Skin epidermis (tissue), 12 donors: ENCODE measurements around the gene SIAH2.

ENCODE experiments used
- H3K27ac ChIP-seq, 21 experiments: fragments of 200-600 bp; sonication (generic) in 11 of 21; one replicate each; pipeline ENCODE4 v1.5.0; 2020; ENCODE audit warnings: mild to moderate bottlenecking in 3 of 21, inconsistent platforms in 2 of 21, moderate library complexity in 2 of 21
- H3K4me3 ChIP-seq, 7 experiments: fragments of 200-600 bp; sonication (generic) in 2 of 7; one replicate each; pipeline ENCODE4 v1.5.0; 2020; ENCODE audit warnings: inconsistent platforms in 2 of 7, mild to moderate bottlenecking in 2 of 7, moderate library complexity in 1 of 7

The SIAH2 gene

DNA sequence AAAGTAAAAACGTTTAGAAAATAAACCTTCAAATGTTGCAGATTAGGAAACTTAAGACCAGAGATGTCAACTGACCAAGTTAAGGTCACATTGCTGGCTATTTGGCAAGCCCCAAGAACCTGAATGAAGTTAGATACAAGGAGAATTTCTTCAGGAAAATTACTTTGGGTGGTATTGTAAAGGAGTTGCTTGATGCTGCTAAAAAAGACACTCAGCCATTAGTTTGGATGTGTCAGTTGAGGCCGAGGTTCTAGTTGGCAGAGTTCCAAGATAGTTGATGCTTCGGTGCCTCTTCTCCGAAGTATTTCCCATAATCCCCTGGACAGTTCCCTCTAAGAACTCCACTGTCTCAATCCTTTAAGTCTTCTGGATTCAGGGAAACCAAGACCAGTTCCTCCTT is 24.3 kb downstream of the SIAH2 start:
- Histone ChIP-seq H3K27ac (peak overlapping the region in 1 of 21 experiments; percentile 12), H3K4me3 (no peak overlapping the region)

DNA sequence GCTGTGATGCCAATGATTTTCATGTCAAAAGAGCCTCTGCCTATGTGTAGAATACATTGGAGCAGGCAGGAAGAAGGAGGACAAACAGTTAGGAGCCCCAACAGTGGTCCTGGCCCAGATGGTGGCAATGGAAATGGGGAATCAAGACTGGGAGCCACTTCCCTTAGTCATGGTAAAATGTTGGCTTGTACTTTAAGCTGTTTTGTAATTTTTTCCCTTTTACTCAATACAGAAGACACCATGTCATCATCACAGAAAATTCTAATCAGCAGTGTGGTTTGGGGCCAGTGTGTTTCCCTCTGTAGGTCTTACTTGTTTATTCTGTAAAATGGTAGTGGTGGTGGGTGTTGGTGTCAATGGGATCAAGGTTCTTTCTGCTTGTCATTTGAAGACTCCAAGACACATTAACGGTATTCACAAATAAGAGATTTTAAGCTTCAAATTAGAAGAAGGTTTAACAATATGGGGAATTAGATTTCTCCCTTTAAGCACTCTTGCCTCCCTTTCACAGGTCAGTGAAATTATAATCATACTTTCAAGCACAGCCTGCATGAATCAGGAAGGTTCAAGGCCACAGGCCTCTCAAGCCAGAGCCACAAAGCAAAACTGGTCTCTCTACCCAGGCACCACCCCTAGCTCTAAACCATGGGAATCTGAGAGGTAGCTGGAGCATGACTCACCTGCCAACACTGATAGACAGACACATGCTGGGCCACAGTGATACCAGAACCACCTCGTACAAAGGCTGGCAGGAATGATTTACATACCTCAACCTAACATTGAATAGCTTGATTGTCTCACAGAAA is 24.9 kb downstream of the SIAH2 start:
- Histone ChIP-seq H3K4me3 (no peak overlapping the region), H3K27ac (peak overlapping the region in 1 of 21 experiments; percentile 12)

DNA sequence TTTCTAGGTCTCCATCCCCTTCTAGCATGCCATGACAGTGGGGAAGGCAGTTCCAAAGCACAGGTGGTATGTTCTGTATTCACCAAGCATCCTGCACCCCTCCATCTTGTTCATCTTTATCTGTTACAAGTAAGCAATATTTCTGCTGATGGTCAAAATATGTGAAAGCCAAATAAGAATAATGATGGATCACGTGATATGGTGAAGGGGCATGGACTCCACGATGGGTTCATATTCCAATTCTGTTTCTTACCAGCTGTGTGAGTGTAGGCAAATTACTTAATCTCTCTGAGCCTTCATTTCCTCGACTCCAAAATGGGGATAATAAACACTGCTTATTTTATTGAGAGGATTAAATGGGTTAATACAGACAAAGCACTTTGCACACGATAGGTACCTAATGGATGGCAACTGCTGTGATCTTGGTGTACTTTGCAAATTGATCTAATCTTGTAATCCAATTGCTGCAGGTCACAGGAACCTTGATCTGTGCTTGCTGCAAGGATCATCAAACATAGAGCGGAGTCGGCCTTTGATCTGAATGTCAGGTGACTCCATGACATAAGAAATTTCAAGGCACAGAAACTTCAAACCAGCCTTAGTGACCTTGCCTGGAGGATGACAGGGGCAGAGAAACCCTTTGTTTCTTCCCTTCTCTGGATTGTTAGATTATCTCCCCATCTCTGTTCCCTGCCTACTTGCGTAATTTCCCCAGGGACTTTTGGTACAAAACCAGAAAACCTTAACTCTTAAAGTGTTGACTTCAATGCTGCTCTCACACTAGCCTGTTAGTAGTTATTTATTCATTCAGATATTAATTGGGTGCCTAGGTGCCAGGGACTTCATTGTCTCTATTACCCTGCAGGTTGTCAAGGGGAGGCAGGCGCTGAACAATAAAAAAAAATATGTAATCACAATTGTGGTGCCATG is 25.8 kb downstream of the SIAH2 start:
- Histone ChIP-seq H3K4me3 (no peak overlapping the region), H3K27ac (no peak overlapping the region)

DNA sequence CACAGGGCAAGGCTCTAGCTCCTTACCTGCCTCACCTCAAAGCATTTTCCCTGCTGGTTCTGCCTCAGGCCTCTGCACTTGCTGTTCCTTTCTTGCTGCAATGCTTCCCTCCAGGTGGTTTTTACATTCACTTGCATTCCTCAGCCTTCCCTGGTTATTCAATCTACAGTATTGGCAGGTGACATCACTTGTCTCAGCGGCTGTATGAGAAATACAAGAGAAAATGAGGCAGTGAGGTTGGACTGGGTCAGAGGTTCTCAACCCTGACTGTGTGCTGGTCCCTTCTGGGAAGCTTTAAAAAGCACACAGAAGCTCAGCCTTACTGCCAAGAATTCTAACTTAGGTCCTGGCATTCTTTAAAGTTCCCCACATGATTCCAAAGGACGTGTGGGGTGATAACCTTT is 26.7 kb downstream of the SIAH2 start:
- H3K4me3 ChIP-seq: no peak overlapping the region
- no peak overlapping the region for H3K27ac ChIP-seq

DNA sequence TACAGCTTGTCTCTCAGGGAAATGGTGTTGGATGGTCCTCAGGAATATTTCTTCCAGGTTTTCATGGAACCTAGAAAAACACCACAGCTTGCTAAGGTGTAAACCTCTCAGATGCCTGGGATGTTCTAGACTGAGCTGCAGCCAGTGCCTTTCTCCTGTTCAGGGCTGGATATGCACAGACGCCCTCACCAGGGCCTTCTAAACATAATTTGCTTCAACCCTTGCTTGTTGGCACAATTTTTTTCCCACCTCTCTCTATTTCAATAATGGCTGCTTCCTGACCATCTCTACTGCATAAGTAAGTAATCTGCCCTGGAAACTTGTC is 28.2 kb downstream of the SIAH2 start:
- Histone ChIP-seq H3K4me3 (no peak overlapping the region), H3K27ac (no peak overlapping the region)

DNA sequence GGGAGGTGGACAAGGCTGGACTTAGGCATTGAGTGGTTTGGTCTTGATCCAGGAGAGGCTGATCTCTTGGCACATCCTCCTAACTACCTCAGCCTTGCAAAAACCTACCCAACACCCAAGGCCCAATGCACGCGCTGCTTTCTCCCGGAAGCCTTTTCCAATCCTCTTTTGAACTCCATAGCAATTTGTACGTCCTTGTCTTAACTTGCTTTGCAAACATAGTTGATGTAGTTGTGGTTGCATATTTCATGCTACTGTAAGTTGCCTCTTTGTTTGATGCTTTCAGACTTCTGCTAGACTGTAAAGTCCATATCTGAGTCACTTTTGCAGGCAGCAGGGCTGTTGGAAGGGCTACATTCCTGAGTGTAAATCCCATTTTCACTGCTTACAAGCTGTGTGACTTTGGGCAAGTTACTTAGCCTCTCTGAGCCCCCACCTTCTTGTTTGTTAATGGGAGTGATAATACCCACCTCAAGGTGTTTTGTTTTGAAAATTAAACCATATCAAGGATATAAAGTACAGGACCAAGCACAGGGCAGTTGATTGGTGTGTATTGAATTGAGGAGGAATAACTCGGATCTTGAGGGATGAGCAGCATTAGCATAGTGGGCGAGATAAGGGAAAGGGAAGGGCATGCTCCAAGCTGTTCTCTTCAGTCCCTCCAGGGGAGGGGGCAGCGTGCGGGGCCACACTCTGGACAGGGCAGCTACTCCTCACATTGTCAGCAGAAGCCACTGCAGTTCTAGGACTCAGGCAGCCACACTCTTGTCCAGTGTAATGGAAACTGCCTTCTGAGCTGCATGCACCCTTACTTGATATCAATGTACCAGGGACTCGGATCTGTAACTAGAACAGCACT is 28.8 kb downstream of the SIAH2 start:
- no peak overlapping the region for H3K4me3 ChIP-seq
- H3K27ac ChIP-seq: peak overlapping the region in 1 of 21 experiments; percentile 29

DNA sequence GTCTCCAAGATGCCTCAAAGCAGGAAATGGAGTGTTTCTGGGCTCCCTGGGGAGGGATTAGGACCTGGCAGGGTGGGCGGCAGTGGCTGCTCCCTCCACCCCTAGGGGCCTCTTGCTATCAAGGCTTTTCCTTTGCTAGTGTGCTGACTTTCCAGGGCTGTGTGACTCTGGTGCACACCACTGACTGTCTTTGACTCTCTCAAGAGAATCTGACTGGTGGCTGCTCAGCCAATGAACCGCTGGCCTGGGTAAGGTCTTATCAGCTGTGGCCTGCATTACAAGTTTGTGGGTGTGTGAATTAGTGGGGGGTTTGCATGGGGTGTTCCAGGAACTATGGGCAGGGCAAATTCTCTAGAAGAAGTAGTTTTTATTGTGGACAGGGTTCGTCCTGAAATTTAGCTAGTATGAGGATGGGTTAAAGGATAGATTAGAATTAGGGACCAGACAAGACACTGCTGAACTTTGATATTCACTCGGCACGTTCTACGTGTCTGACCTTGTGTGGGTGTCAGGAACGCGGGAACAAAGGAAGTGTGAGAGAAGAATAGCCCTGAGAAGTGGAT is 29.5 kb downstream of the SIAH2 start:
- Histone ChIP-seq H3K4me3 (no peak overlapping the region), H3K27ac (peak overlapping the region in 1 of 21 experiments; percentile 29)

DNA sequence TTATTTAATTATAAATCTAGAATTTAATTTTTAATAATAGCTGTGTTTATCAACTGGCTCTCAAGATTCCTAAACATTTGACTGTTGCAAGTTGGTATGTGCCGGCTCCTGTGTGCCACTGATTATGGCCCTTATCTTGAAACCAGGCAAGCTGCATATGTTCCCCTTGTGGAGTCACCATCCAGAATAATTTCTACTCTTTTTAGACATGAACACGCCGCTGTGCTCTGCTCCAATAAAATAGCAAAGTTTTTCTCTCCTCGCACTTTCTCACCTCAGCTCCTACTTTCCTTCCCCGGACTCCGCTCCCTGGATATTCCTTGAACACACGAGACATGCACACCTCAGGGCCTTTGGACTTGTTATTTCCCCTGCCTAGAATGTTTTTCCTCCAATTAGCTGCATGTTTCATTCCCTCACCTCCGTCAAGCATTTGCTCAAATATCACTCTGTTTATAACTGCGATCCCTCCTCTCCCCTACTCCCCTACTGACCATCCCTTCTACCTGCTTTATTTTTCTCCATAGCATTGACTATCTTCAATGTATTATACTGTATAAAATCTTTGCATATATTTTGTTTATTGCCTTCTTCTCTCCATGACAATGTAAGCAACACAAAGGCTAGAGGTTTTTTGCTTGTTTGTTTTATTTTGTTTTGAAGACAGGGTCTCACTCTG is 33.1 kb downstream of the SIAH2 start:
- no peak overlapping the region for H3K27ac ChIP-seq

DNA sequence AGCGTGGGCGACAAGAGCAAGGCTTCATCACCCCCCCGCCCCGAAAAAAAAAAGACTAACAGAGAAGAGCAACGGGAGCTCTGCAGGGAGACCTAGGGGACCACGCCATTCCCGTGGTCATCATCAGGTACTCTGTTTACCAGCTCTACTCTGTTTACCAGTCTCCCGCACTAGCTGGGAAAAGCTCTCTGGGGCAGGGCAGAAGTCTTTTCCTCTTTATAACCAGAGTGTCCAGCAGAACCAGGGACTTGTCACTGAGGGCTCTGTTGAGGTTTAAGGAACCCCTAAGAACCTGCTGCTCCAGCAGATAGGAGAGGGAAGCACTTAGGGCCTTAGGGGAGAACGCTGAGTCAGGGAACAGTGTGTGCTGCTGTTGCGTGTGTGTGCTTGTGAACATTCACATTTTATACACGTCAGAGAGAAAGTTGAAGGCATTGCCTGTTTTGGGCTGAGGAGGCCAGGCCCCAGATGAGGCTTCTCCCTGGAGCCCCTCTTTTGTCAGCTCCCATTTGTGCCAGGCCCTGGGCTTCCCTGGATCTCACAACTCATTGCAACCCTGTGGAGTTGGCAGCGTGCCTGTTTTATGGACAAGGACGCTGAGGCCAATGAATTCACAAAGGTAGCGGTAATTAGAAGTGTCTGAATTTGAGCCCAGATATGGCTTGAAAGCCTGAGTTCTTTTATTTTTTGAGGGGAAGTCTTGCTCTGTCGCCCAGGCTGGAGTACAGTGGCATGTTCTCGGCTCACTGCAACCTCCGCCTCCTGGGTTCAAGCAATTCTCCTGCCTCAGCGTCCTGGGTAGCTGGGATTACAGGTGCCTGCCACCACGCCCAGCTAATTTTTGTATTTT is 35.1 kb downstream of the SIAH2 start:
- Histone ChIP-seq H3K27ac (peak overlapping the region in 4 of 21 experiments; percentile 19 to 61 (median 36)), H3K4me3 (no peak overlapping the region)

More for the DNA sequence above, 33.1 kb downstream of the SIAH2 start:
- H3K4me3 ChIP-seq: no peak overlapping the region

DNA sequence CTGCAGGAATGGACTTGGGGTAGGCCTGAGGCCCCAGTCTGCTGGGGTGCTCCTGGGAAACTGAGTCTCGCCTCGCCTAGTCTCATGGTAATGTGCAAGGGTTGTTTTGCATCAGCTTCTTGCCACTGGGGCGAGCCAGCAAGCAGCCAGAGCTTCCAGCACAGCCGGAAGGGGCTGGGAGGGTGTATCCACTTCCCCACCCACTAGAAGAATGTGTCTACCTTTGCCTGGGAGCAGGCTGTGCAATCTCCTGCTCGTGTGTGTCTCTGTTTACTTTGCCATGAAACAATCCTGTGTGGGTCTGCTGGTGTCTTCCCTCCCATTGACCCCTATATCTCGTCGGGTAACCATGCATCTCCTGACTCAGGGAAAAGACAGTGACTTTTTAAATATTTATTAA is 37.4 kb downstream of the SIAH2 start:
- Histone ChIP-seq H3K27ac (peak overlapping the region in 10 of 21 experiments; percentile 8 to 70 (median 51)), H3K4me3 (no peak overlapping the region)

DNA sequence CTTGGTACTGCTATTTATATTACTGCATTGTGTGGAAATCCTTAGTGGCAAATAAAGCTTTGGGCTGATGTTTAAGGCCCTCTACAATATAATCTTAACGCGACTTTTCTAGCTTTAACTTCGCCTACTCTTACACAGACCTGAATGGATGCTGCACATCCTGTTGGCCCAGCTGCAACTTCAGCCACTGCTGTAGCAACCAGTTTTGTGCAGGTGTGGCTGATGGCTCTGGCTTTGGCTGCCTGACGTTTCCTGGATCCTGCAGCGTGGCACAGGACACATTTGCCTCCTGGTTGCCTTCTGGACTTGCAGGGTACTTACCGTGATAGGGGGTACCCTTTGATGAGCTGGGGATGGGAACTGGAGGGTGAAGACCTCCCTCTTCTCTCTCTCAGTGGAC is 39.0 kb downstream of the SIAH2 start:
- Histone ChIP-seq H3K4me3 (no peak overlapping the region), H3K27ac (peak overlapping the region in 2 of 21 experiments; percentile 10 to 48)

DNA sequence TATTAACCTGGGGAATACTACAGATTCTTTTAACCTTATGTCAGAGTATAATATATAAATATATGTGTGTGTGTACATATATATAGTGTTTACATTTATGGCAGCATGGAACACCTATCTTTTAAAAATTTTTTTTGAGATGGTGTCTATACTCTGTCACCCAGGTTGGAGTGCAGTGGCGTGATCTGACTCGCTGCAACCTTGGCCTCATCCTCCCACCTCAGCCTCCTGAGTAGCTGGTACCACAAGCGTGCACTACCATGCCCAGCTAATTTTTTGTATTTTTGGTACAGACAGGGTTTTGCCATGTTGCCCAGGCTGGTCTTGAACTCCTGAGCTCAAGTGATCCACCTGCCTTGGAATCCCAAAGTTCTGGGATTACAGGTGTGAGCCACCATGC is 40.7 kb downstream of the SIAH2 start:
- H3K27ac ChIP-seq: no peak overlapping the region
- no peak overlapping the region for H3K4me3 ChIP-seq

DNA sequence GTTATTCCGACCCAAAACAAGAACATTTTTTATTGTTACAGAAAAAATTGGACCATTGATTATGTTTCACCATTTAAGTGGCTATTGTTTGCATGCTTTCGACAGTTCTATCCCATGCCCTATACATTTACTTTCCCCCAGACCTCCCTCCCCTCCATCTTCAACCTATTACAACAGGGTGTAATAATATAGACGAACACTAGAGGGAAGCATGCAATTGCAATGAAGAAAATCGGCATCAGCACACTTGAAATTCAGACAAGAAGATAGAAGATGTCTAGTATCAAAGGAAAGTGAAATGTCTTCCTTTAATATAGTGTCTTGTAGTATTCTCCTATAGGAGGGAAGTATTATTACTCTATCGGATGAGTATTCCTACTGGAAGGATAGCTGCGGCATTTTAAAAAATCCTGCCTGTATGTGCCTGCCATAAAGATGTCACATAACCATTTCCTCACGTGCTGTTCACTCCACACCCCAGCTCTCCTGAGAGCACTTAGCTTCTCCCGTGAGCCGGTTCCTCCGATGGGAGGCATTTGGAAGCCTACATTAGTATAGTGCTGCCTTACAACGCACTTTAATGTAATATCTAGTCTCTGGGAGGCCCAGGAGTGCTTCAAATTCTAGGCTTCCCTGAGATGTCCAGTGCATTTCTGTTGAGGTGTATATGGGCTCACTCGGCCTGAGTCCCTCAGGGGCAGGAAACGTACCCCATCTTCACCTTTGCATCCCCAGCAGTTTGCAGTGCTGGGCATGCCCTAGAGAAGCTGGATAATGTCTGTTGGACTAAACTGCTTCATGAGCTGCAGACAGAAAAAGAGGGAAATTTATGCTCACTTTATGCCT is 41.5 kb downstream of the SIAH2 start:
- H3K4me3 ChIP-seq: no peak overlapping the region
- H3K27ac ChIP-seq: no peak overlapping the region

DNA sequence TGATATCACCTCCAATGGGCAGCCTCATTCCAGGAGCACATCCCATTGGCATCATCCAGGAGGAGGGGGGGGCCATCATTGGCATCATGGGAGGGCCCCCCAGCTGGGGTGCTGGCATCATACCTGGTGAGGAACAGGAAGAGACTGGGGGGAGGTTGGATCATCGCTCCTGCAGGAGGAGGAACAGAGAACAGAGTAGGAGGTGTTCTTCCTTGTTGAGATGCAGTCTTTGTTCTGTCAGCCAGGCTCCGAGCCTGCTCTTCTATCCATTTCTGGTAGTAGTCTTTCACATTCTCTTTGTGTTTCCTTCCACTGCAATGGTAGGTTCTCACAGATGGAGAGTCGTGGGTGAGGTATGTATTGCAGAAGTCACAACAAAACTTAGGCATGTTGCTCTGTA is 42.5 kb downstream of the SIAH2 start:
- H3K4me3 ChIP-seq: no peak overlapping the region
- no peak overlapping the region for H3K27ac ChIP-seq

DNA sequence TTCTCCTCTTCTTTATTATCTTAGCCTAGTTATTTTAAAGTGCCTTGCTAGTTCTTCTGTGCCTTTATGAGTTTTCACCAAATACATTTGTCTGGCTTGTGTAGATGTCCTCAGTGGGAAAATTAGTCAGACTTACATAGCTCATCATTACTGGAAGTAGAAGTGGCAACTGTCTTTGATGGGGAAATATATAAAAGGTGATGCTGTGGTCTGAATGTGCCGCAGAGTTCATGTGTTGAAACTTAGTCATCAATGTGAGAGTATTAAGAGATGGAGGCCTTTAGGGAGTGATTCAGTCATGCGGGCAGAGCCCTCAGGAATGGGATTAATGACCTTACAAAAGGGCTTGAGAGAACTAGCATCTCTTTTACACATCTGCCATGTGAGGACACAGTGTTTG is 52.9 kb downstream of the SIAH2 start:
- Histone ChIP-seq H3K4me3 (no peak overlapping the region), H3K27ac (no peak overlapping the region)

DNA sequence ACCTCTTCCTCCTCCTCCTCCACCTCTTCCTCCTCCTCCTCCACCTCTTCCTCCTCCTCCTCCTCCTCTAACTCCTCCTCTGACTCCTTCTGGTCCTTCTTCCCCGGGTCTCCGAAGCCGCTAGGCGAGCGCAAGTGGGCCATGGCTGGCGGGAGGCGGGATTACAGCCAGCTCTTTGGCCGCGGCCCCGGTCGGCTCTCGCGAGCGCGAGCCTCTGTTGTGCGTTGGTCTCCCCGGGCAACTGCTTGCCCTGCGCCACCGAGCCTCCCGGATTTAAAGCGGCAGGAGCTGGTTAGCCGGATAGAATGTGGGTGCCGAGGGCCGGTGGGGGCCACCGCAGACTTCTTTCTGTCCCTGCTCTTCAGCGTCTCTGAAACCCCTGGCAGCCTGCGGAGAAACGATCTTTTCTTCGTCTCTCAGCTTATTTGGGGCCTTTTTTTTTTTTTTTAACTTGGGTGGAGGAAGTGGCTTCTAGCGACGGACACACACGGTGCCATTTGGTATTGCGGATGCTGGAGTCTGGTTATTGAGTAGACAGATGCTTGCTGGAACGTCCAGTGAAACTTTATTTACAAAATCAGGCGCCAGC is 59.1 kb downstream of the SIAH2 start, which contains the start of gene ERICH6:
TSS of gene ERICH6 (minus strand) at position 165 of the 589 bp plus-strand sequence. CDS start at position 143, 22 bp downstream.
- Histone ChIP-seq H3K27ac (peak within 1 kb of the TSS; percentile 47 to 92 (median 80)), H3K4me3 (peak within 1 kb of the TSS; percentile 54 to 77 (median 56))

DNA sequence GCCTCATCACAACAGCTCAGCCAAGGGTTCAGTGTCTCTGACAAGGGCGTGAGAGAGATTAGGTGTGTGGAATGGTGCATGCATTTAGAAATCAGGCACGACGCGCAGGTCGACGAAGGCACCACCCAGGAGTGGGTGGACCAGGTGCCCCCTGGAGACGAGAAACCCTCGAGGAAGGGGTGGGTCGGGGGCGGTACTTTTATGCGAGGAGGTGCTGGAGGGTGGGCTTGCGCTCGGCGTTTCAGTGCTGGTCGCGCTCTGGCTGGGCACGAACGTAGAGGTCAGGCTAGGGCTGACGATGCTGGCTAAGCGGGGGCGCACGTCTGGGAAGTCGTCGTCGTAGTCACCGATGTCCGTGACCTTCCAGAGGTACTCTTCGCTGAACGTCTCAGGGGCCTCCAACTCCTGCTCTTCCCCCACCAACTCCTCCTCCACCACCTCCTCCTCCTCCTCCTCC is 59.6 kb downstream of the SIAH2 start:
- Histone ChIP-seq H3K4me3 (peak overlapping the region; percentile 54 to 77 (median 56)), H3K27ac (peak overlapping the region; percentile 47 to 92 (median 80))
